ENCODE results near the gene PBX2. TPM values are rescaled to one million over a fixed set of nuclear protein-coding genes. Genes with fewer than 3 reads are reported as not detected.

PBX2 gene
- total RNA-seq, 1 experiment from 2014 or later, result 176 TPM

- H4K5ac ChIP-seq (ENCODE audit: insufficient read length, low read depth, low read length), result no peak overlapping the region
- H2BK20ac ChIP-seq (ENCODE audit: low read depth, low read length, poor library complexity, severe bottlenecking), result no peak overlapping the region
- TF ChIP-seq CTCF (conservative IDR thresholded peaks at IDR 0.05), result no peak
- H3K23ac ChIP-seq (ENCODE audit: insufficient read length, low read depth, low read length), result no peak overlapping the region
- no peak overlapping the region for H3T11ph ChIP-seq (ENCODE audit: low read length)
- H3K56ac ChIP-seq (ENCODE audit: insufficient read length, low read depth, low read length), result no peak overlapping the region
- DNase-seq, result no peak
- no peak overlapping the region for H4K8ac ChIP-seq (replicated peaks; ENCODE audit: insufficient read length, low read depth, low read length)
- Mint-ChIP-seq H3K9me3 (no peaks in the 10 kb centered on the region; a peak in 1 of 5 replicates), H3K27ac (no peak overlapping the region; a peak in 1 of 7 replicates), H3K4me1 (no peaks in the 10 kb centered on the region), H3K4me3 (no peak overlapping the region), H3K36me3 (ENCODE audit: insufficient read depth in 1 of 3, low read depth in 3 of 3) (peaks cover 0 to 1% (median 0%) of the 10 kb centered on the region in 3 experiments; a peak in 1 of 7 replicates), H3K27me3 (ENCODE audit: low read depth) (peaks cover 9% of the 10 kb centered on the region)
- H3K9ac ChIP-seq (ENCODE audit: extremely low read depth, insufficient read length, low read length), result no peak overlapping the region
- H3K4me2 ChIP-seq (ENCODE audit: insufficient read depth, insufficient read length, low read length), result no peak overlapping the region
- H3K18ac ChIP-seq (ENCODE audit: insufficient read length, low read depth, low read length), result no peak overlapping the region
- peaks cover 3% of the 10 kb centered on the region for H3K23me2 ChIP-seq (ENCODE audit: insufficient read length, low read depth, low read length, poor library complexity, severe bottlenecking)
- no peak overlapping the region for H4K91ac ChIP-seq (ENCODE audit: insufficient read length, low read depth, low read length)
- H3K79me2 ChIP-seq (ENCODE audit: insufficient read depth, low read length), result no peaks in the 10 kb centered on the region
- H3K4ac ChIP-seq (ENCODE audit: low read depth, low read length), result no peak overlapping the region
- no peak overlapping the region for H2BK15ac ChIP-seq (ENCODE audit: low read depth, low read length)
- WGBS (ENCODE audit: extremely low coverage, insufficient read length, low lambda C conversion rate), result no CpG with 5 or more reads among the region's 4 CpGs
- no peak overlapping the region for H2BK120ac ChIP-seq (ENCODE audit: low read depth, low read length, poor library complexity, severe bottlenecking)
- no peaks in the 10 kb centered on the region for H3K79me1 ChIP-seq (ENCODE audit: insufficient read depth, low read depth, low read length, poor library complexity, severe bottlenecking)
- no peaks in the 10 kb centered on the region for H4K20me1 ChIP-seq (ENCODE audit: control insufficient read depth, insufficient read depth, insufficient read length)
- H3K4me1 ChIP-seq (ENCODE audit: insufficient read depth, low read length), result no peaks in the 10 kb centered on the region
- H3K27ac ChIP-seq (ENCODE audit: insufficient read length, low read depth, low read length), result no peak overlapping the region
- no peak overlapping the region for H2BK5ac ChIP-seq (ENCODE audit: insufficient read length, low read length)
- no peak overlapping the region for H2AFZ ChIP-seq (ENCODE audit: low read length)
- no peak overlapping the region for H3K14ac ChIP-seq (ENCODE audit: insufficient read depth, low read length)
- H3K9me3 ChIP-seq (ENCODE audit: control insufficient read depth, low read depth, low read length), result no peaks in the 10 kb centered on the region
- H3K27me3 ChIP-seq (ENCODE audit: insufficient read depth, low read length), result no peaks in the 10 kb centered on the region
- H2AK5ac ChIP-seq (ENCODE audit: insufficient read length, low read length), result no peak overlapping the region
- H2BK12ac ChIP-seq (ENCODE audit: insufficient read length, low read depth, low read length), result no peak overlapping the region
These were observed 25.6 kb upstream of the PBX2 start for GRCh38 chr6:32215617-32216016.
